Esophagus muscularis mucosa (tissue), 4 donors: Measurements from ENCODE around the gene PTPN11. TPM values are rescaled to one million over a fixed set of nuclear protein-coding genes. Genes with fewer than 3 reads are reported as not detected.
"Not testable (repeated sequence)": the region's sequence is repeated elsewhere in the genome, so short reads cannot be mapped to it uniquely, and the experiment has no call there.

ENCODE experiments used
- DNase-seq: peaks from one replicate; pipeline ENCODE4 v3.0.0-alpha.2; 2017; ENCODE audit errors: extremely low spot score
- H3K27ac ChIP-seq, 4 donors: fragments of 200-600 bp; sonication (generic); replicated peaks in 1 of 4; 1 replicate in 3 of 4; 2 replicates in 1 of 4; pipeline ENCODE4 v1.5.1; 2016 to 2019; ENCODE audit warnings: mild to moderate bottlenecking in 1 of 4
- H3K27me3 ChIP-seq, 4 donors: fragments of 200-600 bp; sonication (generic); one replicate each; pipeline versions ENCODE4 v1.5.1 to v1.6.0; 2016 to 2019
- H3K36me3 ChIP-seq, 4 donors: fragments of 200-600 bp; sonication (generic); one replicate each; pipeline ENCODE4 v1.5.1; 2016 to 2019
- H3K4me1 ChIP-seq, 4 donors: fragments of 200-600 bp; sonication (generic); one replicate each; pipeline ENCODE4 v1.5.1; 2016 to 2019
- H3K4me3 ChIP-seq, 4 donors: fragments of 200-600 bp; sonication (generic); 1 replicate in 2 of 4; 2 replicates in 2 of 4; pipeline ENCODE4 v1.5.1; 2016 to 2019; ENCODE audit warnings: mild to moderate bottlenecking in 4 of 4, moderate library complexity in 1 of 4
- H3K9me3 ChIP-seq, 4 donors: fragments of 200-600 bp; sonication (generic); 1 replicate in 3 of 4; 2 replicates in 1 of 4; pipeline ENCODE4 v1.5.1; 2016 to 2019
- EP300 ChIP-seq: sonication (generic); formaldehyde crosslinking; IDR thresholded peaks from one replicate; pipeline ENCODE4 v1.6.1; 2017; ENCODE audit warnings: antibody characterized with exemption
- POLR2A ChIP-seq: fragments of 450-650 bp; IDR thresholded peaks from one replicate; pipeline ENCODE4 v1.6.1; 2017; ENCODE audit warnings: antibody characterized with exemption, moderate library complexity, mild to moderate bottlenecking, low read depth
- POLR2AphosphoS5 ChIP-seq, 2 donors: sonication (generic); formaldehyde crosslinking; IDR thresholded peaks; one replicate each; pipeline ENCODE4 v1.6.1; 2017; ENCODE audit warnings: antibody characterized with exemption in 2 of 2
- WGBS: methylation state at CpG from one replicate; pipeline ENCODE4 v1.1.5; 2018; 5-methylcytosine and 5-hydroxymethylcytosine counted together
- intact Hi-C: fragments of 100-400 bp; cut with DNase I; formaldehyde crosslinking; loops from one replicate; pipeline ENCODE4 v1.15.1; 2023
- total RNA-seq, 4 donors: library from RNA; depleted of rRNA; stranded (reverse); fragments of >200 nt; gene quantifications; one replicate each; pipeline versions ENCODE4 v1.1.0 to v1.2.1, GENCODE V29; 2016
- TF ChIP-seq, protein P1 (sequence below), 3 experiments: fragments of 200-600 bp in 2 of 3; fragments of 450-650 bp in 1 of 3; sonication (generic) in 2 of 3; IDR thresholded peaks; one replicate each; pipeline ENCODE4 v1.5.1; 2017 to 2019; ENCODE audit warnings: antibody characterized with exemption in 3 of 3, mild to moderate bottlenecking in 2 of 3, moderate library complexity in 1 of 3

The PTPN11 gene
- total RNA-seq, 4 donors from 2014 or later = 132 to 142 (median 139) TPM

DNA sequence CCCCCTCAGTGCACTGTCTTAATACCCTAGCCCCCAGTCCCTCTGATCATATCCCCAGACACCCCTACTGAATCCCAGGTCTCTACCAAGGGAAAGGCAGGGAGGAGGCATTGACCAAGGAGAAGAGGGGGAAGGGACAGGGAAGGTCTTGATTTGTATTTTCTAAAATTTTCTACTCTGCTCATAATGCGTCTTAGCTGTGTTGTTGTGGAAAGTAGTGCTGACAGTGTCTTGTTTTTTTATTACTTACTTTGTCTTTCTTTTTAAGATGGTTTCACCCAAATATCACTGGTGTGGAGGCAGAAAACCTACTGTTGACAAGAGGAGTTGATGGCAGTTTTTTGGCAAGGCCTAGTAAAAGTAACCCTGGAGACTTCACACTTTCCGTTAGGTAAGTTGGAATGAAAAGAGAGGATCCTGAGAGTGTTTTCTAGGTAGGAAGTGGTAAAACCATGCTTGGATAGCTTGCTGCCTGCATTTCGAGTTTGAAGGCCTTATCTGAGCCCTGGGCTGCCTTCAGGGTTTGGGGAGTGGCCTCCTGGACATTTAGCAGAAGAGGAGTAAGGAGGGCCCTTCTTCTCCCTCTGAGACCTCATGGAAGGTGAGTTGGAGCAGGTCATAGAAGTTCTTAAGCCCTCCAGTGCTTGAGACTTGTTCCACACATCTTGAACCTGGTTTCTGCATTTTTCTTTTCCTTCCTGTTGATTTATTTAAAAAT is 27.4 kb downstream of the PTPN11 start:
- intact Hi-C loops = no loop called here
- DNase-seq = no peak
- H3K4me3 ChIP-seq = no peak overlapping the region
- TF ChIP-seq POLR2AphosphoS5 (IDR thresholded peaks at IDR 0.05) = no peak
- no peak for TF ChIP-seq POLR2A
- no peak for TF ChIP-seq EP300
- TF ChIP-seq, protein P1, sequence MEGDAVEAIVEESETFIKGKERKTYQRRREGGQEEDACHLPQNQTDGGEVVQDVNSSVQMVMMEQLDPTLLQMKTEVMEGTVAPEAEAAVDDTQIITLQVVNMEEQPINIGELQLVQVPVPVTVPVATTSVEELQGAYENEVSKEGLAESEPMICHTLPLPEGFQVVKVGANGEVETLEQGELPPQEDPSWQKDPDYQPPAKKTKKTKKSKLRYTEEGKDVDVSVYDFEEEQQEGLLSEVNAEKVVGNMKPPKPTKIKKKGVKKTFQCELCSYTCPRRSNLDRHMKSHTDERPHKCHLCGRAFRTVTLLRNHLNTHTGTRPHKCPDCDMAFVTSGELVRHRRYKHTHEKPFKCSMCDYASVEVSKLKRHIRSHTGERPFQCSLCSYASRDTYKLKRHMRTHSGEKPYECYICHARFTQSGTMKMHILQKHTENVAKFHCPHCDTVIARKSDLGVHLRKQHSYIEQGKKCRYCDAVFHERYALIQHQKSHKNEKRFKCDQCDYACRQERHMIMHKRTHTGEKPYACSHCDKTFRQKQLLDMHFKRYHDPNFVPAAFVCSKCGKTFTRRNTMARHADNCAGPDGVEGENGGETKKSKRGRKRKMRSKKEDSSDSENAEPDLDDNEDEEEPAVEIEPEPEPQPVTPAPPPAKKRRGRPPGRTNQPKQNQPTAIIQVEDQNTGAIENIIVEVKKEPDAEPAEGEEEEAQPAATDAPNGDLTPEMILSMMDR (IDR thresholded peaks at IDR 0.05) = no peak
- peaks cover 17 to 55% (median 43%) of the 10 kb centered on the region in 4 donors for H3K36me3 ChIP-seq
- peaks cover 0 to under 1% (median 0%) of the 10 kb centered on the region in 4 donors for H3K4me1 ChIP-seq
- H3K27ac ChIP-seq = no peak overlapping the region
- no peaks in the 10 kb centered on the region for H3K9me3 ChIP-seq
- WGBS = 81% methylated on average over 3 of the region's 3 CpGs
- no peaks in the 10 kb centered on the region for H3K27me3 ChIP-seq

DNA sequence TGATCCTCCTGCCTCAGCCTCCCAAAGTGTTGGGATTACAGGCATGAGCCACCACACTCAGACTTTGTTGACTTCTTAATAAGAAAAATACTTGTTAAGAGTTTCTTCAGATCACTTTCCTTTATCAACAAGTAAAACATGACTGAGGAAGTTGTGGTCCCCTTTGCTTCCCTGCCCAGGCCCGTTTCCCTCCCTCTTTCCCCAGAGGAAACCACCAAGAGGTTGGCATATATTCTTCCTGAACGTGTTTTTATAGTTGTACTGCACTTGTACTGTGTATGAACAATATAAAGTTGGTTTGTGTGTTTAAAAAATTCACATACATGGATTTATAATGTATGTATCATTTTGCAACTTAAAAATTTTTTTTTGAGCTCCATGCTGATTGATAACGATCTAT is 28.4 kb downstream of the PTPN11 start:
- no peaks in the 10 kb centered on the region for H3K4me1 ChIP-seq
- no peak overlapping the region for H3K4me3 ChIP-seq
- no peaks in the 10 kb centered on the region for H3K27me3 ChIP-seq
- 67% methylated on average over 3 of the region's 3 CpGs for WGBS
- no peaks in the 10 kb centered on the region for H3K9me3 ChIP-seq
- peaks cover 20 to 65% (median 48%) of the 10 kb centered on the region in 4 donors for H3K36me3 ChIP-seq
- DNase-seq = no peak
- no peak overlapping the region for H3K27ac ChIP-seq
- TF ChIP-seq EP300 = no peak
- TF ChIP-seq, protein P1 (IDR thresholded peaks at IDR 0.05) = no peak
- TF ChIP-seq POLR2AphosphoS5 (IDR thresholded peaks at IDR 0.05) = no peak
- TF ChIP-seq POLR2A = no peak
- intact Hi-C loops = no loop called here

DNA sequence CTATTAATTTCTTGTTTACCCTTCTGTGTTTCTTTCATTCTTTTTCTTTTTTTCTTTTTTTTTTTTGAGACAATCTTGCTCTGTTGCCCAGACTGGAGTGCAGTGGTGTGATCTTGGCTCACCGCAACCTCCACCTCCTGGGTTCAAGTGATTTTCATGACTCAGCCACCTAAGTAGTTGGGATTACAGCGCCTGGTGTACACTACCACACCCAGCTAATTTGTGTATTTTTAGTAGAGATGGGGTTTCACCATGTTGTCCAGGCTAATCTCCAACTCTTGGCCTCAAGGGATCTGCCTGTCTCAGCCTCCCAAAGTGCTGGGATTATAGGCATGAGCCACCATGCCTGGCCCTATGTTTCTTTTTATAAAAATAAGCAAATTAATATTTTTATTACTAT is 29.4 kb downstream of the PTPN11 start:
- H3K4me3 ChIP-seq, H3K9me3 ChIP-seq, intact Hi-C loops, H3K4me1 ChIP-seq, DNase-seq, H3K27ac ChIP-seq, H3K27me3 ChIP-seq: not testable (repeated sequence)
- WGBS = 100% methylated on average over 2 of the region's 2 CpGs
- peaks cover 20 to 75% (median 58%) of the 10 kb centered on the region in 4 donors for H3K36me3 ChIP-seq

DNA sequence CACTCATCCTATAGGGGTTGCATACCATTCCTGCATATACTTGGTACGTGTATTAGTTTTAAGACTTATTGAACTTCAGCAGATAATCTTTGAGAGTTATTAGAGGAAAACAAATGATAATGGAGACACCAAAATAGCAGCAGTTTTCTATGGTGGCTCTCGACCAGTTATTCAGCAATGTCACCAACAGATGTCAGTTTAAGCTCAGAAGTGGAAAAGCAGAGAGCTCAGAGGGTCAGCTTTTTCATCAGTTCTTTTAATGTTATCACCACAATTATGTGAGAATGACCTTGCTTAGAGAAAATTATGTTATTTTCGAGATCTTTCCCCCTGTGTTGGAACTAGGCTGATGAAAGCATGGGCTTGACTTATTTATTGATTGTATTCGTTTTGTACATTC is 32.0 kb downstream of the PTPN11 start:
- Histone ChIP-seq H3K27ac (no peak overlapping the region), H3K9me3 (no peaks in the 10 kb centered on the region), H3K4me3 (no peak overlapping the region), H3K4me1 (no peaks in the 10 kb centered on the region), H3K36me3 (peaks cover 36 to 100% (median 82%) of the 10 kb centered on the region in 4 donors), H3K27me3 (no peaks in the 10 kb centered on the region)
- TF ChIP-seq, protein P1 (IDR thresholded peaks at IDR 0.05) = no peak
- no peak for TF ChIP-seq POLR2AphosphoS5 (IDR thresholded peaks at IDR 0.05)
- no peak for TF ChIP-seq POLR2A
- no peak for TF ChIP-seq EP300
- no peak for DNase-seq
- intact Hi-C loops = no loop called here
- 79% methylated on average over 4 of the region's 4 CpGs for WGBS

DNA sequence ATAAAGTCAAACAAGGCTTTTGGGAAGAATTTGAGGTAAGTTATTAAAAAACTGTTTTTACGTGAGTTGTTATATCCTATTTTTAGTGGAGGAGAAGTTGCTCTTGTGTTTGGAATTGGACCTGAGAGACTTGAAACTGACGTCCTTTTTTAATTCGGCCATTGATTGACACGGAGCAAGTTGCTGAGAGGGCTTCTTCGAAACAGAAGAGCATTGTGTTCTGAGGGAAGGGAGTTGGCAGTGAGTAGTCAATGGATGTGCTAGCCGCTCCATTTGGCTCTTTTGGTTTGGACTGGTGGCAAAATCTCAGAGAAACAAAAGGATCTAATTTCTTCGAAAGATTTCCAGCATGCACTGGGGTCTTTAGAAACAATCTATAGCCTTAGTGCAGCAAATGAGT is 37.3 kb downstream of the PTPN11 start:
- Histone ChIP-seq H3K9me3 (no peaks in the 10 kb centered on the region), H3K27me3 (no peaks in the 10 kb centered on the region), H3K4me1 (no peaks in the 10 kb centered on the region), H3K4me3 (no peak overlapping the region), H3K36me3 (peaks cover 36 to 98% (median 79%) of the 10 kb centered on the region in 4 donors), H3K27ac (no peak overlapping the region)
- intact Hi-C loops = no loop called here
- WGBS = 91% methylated on average over 7 of the region's 7 CpGs
- no peak for TF ChIP-seq EP300
- TF ChIP-seq, protein P1 (IDR thresholded peaks at IDR 0.05) = no peak
- no peak for TF ChIP-seq POLR2AphosphoS5 (IDR thresholded peaks at IDR 0.05)
- DNase-seq = no peak

DNA sequence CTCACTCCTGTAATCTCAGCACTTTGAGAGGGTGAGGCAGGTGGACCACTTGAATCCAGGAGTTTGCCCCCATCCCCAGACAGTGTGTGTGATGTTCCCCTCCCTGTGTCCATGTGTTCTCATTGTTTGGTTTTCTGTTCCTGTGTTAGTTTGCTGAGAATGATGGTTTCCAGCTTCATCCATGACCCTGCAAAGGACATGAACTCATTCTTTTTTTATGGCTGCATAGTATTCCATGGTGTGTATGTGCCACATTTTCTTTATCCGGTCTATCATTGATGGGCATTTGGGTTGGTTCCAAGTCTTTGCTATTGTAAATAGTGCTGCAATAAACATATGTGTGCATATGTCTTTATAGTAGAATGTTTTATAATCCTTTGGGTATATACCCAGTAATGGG is 38.4 kb downstream of the PTPN11 start:
- 100% methylated on average over 1 of the region's 1 CpG for WGBS
- DNase-seq, H3K9me3 ChIP-seq, H3K4me3 ChIP-seq, H3K27ac ChIP-seq, H3K27me3 ChIP-seq, intact Hi-C loops, H3K4me1 ChIP-seq: not testable (repeated sequence)
- H3K36me3 ChIP-seq = peaks cover 33 to 96% (median 78%) of the 10 kb centered on the region in 4 donors
